ENCODE data around the gene MOGAT3. TPM values are rescaled to one million over a fixed set of nuclear protein-coding genes. Genes with fewer than 3 reads are reported as not detected.

MOGAT3 gene
- total and polyA plus RNA-seq, 9 of the 15 experiments (the other 6 are each of a cell fraction or from before 2014, with no cell fraction given): 0.07 to 0.17 (median 0.13) TPM; not detected in 6

GRCh38 chr7:101206665-101207042 lies 5.8 kb upstream of the MOGAT3 start (continued):
- no peak for TF ChIP-seq E2F5 (CRISPR knock-in tag; IDR thresholded peaks at IDR 0.05)
- no peak for TF ChIP-seq CEBPG (CRISPR knock-in tag; IDR thresholded peaks at IDR 0.05)
- no peak for TF ChIP-seq CEBPG (tag; conservative IDR thresholded peaks at IDR 0.05 in 1 of 2, IDR thresholded peaks at IDR 0.05 in 1 of 2)
- TF ChIP-seq, protein P1, sequence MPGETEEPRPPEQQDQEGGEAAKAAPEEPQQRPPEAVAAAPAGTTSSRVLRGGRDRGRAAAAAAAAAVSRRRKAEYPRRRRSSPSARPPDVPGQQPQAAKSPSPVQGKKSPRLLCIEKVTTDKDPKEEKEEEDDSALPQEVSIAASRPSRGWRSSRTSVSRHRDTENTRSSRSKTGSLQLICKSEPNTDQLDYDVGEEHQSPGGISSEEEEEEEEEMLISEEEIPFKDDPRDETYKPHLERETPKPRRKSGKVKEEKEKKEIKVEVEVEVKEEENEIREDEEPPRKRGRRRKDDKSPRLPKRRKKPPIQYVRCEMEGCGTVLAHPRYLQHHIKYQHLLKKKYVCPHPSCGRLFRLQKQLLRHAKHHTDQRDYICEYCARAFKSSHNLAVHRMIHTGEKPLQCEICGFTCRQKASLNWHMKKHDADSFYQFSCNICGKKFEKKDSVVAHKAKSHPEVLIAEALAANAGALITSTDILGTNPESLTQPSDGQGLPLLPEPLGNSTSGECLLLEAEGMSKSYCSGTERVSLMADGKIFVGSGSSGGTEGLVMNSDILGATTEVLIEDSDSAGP (CRISPR knock-in tag; IDR thresholded peaks at IDR 0.05): no peak
- no peak for TF ChIP-seq PHB2 (IDR thresholded peaks at IDR 0.05; ENCODE audit: low read depth)
- TF ChIP-seq, protein P2, sequence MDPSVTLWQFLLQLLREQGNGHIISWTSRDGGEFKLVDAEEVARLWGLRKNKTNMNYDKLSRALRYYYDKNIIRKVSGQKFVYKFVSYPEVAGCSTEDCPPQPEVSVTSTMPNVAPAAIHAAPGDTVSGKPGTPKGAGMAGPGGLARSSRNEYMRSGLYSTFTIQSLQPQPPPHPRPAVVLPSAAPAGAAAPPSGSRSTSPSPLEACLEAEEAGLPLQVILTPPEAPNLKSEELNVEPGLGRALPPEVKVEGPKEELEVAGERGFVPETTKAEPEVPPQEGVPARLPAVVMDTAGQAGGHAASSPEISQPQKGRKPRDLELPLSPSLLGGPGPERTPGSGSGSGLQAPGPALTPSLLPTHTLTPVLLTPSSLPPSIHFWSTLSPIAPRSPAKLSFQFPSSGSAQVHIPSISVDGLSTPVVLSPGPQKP (CRISPR knock-in tag; IDR thresholded peaks at IDR 0.05): no peak
- TF ChIP-seq NFE2 (IDR thresholded peaks at IDR 0.05; ENCODE audit: low read depth): no peak
- TF ChIP-seq TEAD2 (tag; IDR thresholded peaks at IDR 0.05): no peak

Measured in K562 (cell line).